Activated CD4-positive, alpha-beta T cell treated with anti-CD3 and anti-CD28 coated beads, Interleukin-2, amount 10 ng/mL, durations not matched to agents 24 days and 14 days (primary cell): ENCODE results near the gene L3MBTL2. TPM values are rescaled to one million over a fixed set of nuclear protein-coding genes. Genes with fewer than 3 reads are reported as not detected.

Experiments
- total RNA-seq: library from RNA; stranded (reverse); gene quantifications from 2 replicates; pipeline ENCODE4 v1.2.3, GENCODE V29; 2022

Gene L3MBTL2
- total RNA-seq, 1 donor from 2014 or later, result 55.0 TPM

Other genes starting within 250 kb of the L3MBTL2 start
- gene EP300, start 112.7 kb upstream of the L3MBTL2 start, total RNA-seq, result 61.1 and 68.0 TPM in 2 replicates
- gene CHADL, start 35.6 kb downstream of the L3MBTL2 start, total RNA-seq, result 0.33 and 0.47 TPM in 2 replicates
- 185 and 187 TPM in 2 replicates for gene RANGAP1, start 80.9 kb downstream of the L3MBTL2 start, total RNA-seq
- 69.1 and 70.5 TPM in 2 replicates for gene ZC3H7B, start 96.2 kb downstream of the L3MBTL2 start, total RNA-seq
- gene TEF, start 176.6 kb downstream of the L3MBTL2 start, total RNA-seq, result 2.0 and 2.1 TPM in 2 replicates
- 41.4 and 42.7 TPM in 2 replicates for gene TOB2, start 241.5 kb downstream of the L3MBTL2 start, total RNA-seq